ENCODE results near the gene CCDC149. TPM values are rescaled to one million over a fixed set of nuclear protein-coding genes. Genes with fewer than 3 reads are reported as not detected.

Gene CCDC149
- total RNA-seq, 2 donors from 2014 or later, result 4.9 to 5.5 TPM

GRCh38 chr4:24845132-24845531 lies 67.7 kb downstream of the CCDC149 start:
- Mint-ChIP-seq H3K27ac (no peak overlapping the region), H3K36me3 (ENCODE audit: low read depth) (no peaks in the 10 kb centered on the region)

GRCh38 chr4:24843096-24843495 lies 69.7 kb downstream of the CCDC149 start:
- 72 to 73% methylated on average over 3 of the region's 3 CpGs for WGBS, 2 experiments (ENCODE audit: insufficient coverage in 1 of 2, insufficient read length in 1 of 2)
- no peak overlapping the region for H3K27ac ChIP-seq (ENCODE audit: low read depth, low read length)
- no peak overlapping the region for H3K4me3 Mint-ChIP-seq
- no peak for TF ChIP-seq CTCF (conservative IDR thresholded peaks at IDR 0.05)
- no peaks in the 10 kb centered on the region for H3K9me3 ChIP-seq (ENCODE audit: control insufficient read depth, low read length)
- H3K36me3 Mint-ChIP-seq (ENCODE audit: low read depth), result no peaks in the 10 kb centered on the region
- H3K27me3 ChIP-seq (ENCODE audit: control insufficient read depth, insufficient read depth, low read length, poor library complexity, severe bottlenecking), result no peaks in the 10 kb centered on the region
- no peak overlapping the region for H3K4me3 ChIP-seq (ENCODE audit: low read length)
- no peaks in the 10 kb centered on the region for H3K9me3 Mint-ChIP-seq
- no peak for DNase-seq
- peaks cover 12% of the 10 kb centered on the region for H3K4me1 Mint-ChIP-seq
- H3K9ac ChIP-seq (ENCODE audit: extremely low read depth, low read length, poor library complexity, severe bottlenecking), result no peak overlapping the region
- H3K36me3 ChIP-seq (ENCODE audit: control insufficient read depth, insufficient read depth, low read length), result no peaks in the 10 kb centered on the region
- peaks cover 6% of the 10 kb centered on the region for H3K27me3 Mint-ChIP-seq (ENCODE audit: insufficient read depth)
- peaks cover 6% of the 10 kb centered on the region for H3K4me1 ChIP-seq (ENCODE audit: control insufficient read depth, insufficient read depth, low read length)
- no peak overlapping the region for H3K27ac Mint-ChIP-seq

More at GRCh38 chr4:24845132-24845531, 67.7 kb downstream of the CCDC149 start:
- Mint-ChIP-seq H3K4me1 (peaks cover 12% of the 10 kb centered on the region), H3K27me3 (ENCODE audit: insufficient read depth) (peaks cover 6% of the 10 kb centered on the region), H3K4me3 (no peak overlapping the region), H3K9me3 (no peaks in the 10 kb centered on the region)
- no peaks in the 10 kb centered on the region for H3K9me3 ChIP-seq (ENCODE audit: control insufficient read depth, low read length)
- peaks cover 6% of the 10 kb centered on the region for H3K4me1 ChIP-seq (ENCODE audit: control insufficient read depth, insufficient read depth, low read length)
- no peaks in the 10 kb centered on the region for H3K36me3 ChIP-seq (ENCODE audit: control insufficient read depth, insufficient read depth, low read length)
- no peak overlapping the region for H3K4me3 ChIP-seq (ENCODE audit: low read length)
- WGBS, 2 experiments (ENCODE audit: insufficient coverage in 1 of 2, insufficient read length in 1 of 2), result 94 to 96% methylated on average over 6 to 8 of the region's 8 CpGs
- no peak for DNase-seq
- no peak for TF ChIP-seq CTCF (conservative IDR thresholded peaks at IDR 0.05)
- H3K27ac ChIP-seq (ENCODE audit: low read depth, low read length), result no peak overlapping the region
- H3K9ac ChIP-seq (ENCODE audit: extremely low read depth, low read length, poor library complexity, severe bottlenecking), result no peak overlapping the region
- no peaks in the 10 kb centered on the region for H3K27me3 ChIP-seq (ENCODE audit: control insufficient read depth, insufficient read depth, low read length, poor library complexity, severe bottlenecking)

- H3K4me3 ChIP-seq (ENCODE audit: low read length), result no peak overlapping the region
- H3K27me3 ChIP-seq (ENCODE audit: control insufficient read depth, insufficient read depth, low read length, poor library complexity, severe bottlenecking), result no peaks in the 10 kb centered on the region
- Mint-ChIP-seq H3K9me3 (no peaks in the 10 kb centered on the region), H3K27ac (no peak overlapping the region), H3K4me1 (peaks cover 12% of the 10 kb centered on the region), H3K4me3 (no peak overlapping the region), H3K27me3 (ENCODE audit: insufficient read depth) (peaks cover 6% of the 10 kb centered on the region), H3K36me3 (ENCODE audit: low read depth) (no peaks in the 10 kb centered on the region)
- no peak overlapping the region for H3K27ac ChIP-seq (ENCODE audit: low read depth, low read length)
- H3K36me3 ChIP-seq (ENCODE audit: control insufficient read depth, insufficient read depth, low read length), result no peaks in the 10 kb centered on the region
- WGBS, 2 experiments (ENCODE audit: insufficient coverage in 1 of 2, insufficient read length in 1 of 2), result 91 to 96% methylated on average over 8 to 9 of the region's 9 CpGs
- no peaks in the 10 kb centered on the region for H3K9me3 ChIP-seq (ENCODE audit: control insufficient read depth, low read length)
- no peak overlapping the region for H3K9ac ChIP-seq (ENCODE audit: extremely low read depth, low read length, poor library complexity, severe bottlenecking)
- no peak for DNase-seq
- H3K4me1 ChIP-seq (ENCODE audit: control insufficient read depth, insufficient read depth, low read length), result peaks cover 6% of the 10 kb centered on the region
- TF ChIP-seq CTCF (conservative IDR thresholded peaks at IDR 0.05), result no peak
These were observed 70.5 kb downstream of the CCDC149 start for GRCh38 chr4:24842356-24842755.
